Body of pancreas (tissue), 4 donors: Measurements from ENCODE around the gene RSPRY1. TPM values are rescaled to one million over a fixed set of nuclear protein-coding genes. Genes with fewer than 3 reads are reported as not detected.

ENCODE experiments used
- ATAC-seq: fragments of 150-250 bp; one replicate; pipeline ENCODE4 v1.9.1; 2016
- DNase-seq, 4 donors: peaks; one replicate each; pipeline ENCODE4 v3.0.0-alpha.2; 2019
- H3K27ac ChIP-seq, 4 donors: fragments of 200-600 bp; sonication (generic); 1 replicate in 3 of 4; 2 replicates in 1 of 4; pipeline versions ENCODE4 v1.5.1 to v1.6.1; 2016 to 2019; ENCODE audit warnings: mild to moderate bottlenecking in 1 of 4, mixed read lengths in 1 of 4, moderate library complexity in 1 of 4
- H3K27me3 ChIP-seq, 2 donors: fragments of 200-600 bp; sonication (generic); one replicate each; pipeline ENCODE4 v1.6.0; 2016; ENCODE audit warnings: mild to moderate bottlenecking in 1 of 2
- H3K36me3 ChIP-seq, 2 donors: fragments of 200-600 bp; sonication (generic); replicated peaks in 1 of 2; 2 replicates each; pipeline ENCODE4 v1.5.1; 2016; ENCODE audit warnings: low read depth in 2 of 2; ENCODE audit not compliant: insufficient read depth in 1 of 2
- H3K4me1 ChIP-seq: fragments of 200-600 bp; sonication (generic); one replicate; pipeline ENCODE4 v1.6.0; 2016
- H3K4me3 ChIP-seq, 2 donors: fragments of 200-600 bp; sonication (generic); 1 replicate in 1 of 2; 2 replicates in 1 of 2; pipeline ENCODE4 v1.5.1; 2016 to 2019
- H3K9me3 ChIP-seq, 3 donors: fragments of 200-600 bp; sonication (generic); 1 replicate in 2 of 3; 2 replicates in 1 of 3; pipeline ENCODE4 v1.5.1; 2016
- CTCF ChIP-seq, 7 experiments: fragments of 450-650 bp in 4 of 7; fragments of 200-600 bp in 3 of 7; sonication (generic) in 3 of 7; IDR thresholded peaks; one replicate each; pipeline ENCODE4 v1.5.1; 2016 to 2019; ENCODE audit warnings: antibody characterized with exemption in 7 of 7
- POLR2A ChIP-seq, 3 donors: fragments of 450-650 bp; IDR thresholded peaks; one replicate each; pipeline ENCODE4 v1.6.1; 2016; ENCODE audit warnings: antibody characterized with exemption in 3 of 3, mild to moderate bottlenecking in 2 of 3
- WGBS, 2 donors: methylation state at CpG; one replicate each; pipeline ENCODE4 v1.1.5; 2017; 5-methylcytosine and 5-hydroxymethylcytosine counted together
- intact Hi-C: fragments of 100-400 bp; cut with DNase I; formaldehyde crosslinking; loops from one replicate; pipeline ENCODE4 v1.15.1; 2023
- total RNA-seq, 2 donors: library from RNA; depleted of rRNA; stranded (reverse); fragments of >200 nt; gene quantifications; one replicate each; pipeline ENCODE4 v1.1.0, GENCODE V29; 2016

The RSPRY1 gene
- total RNA-seq, 2 donors from 2014 or later: 13.8 to 31.4 TPM

DNA sequence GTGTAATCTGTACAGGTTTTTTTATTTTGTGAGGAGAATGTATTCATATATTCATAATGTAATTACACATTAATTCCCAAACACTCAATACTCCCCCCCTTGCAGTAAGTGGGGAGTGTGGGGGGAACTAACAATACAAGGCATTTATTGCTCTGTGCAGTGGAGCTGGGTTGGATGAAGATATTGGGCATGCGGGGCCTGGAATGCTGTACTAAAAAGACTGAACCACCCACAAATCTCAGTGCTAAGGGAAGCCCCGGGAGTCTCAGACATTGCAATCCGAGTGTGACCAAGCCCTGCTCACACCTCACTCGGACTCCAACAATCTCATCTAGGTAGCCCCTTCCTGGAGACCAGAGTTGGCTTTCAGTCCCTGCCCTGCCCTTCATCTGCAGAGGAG lies 92.4 kb downstream of the RSPRY1 start:
- Histone ChIP-seq H3K27ac (peak overlapping the region in 1 of 4 donors; percentile 66), H3K27me3 (no peaks in the 10 kb centered on the region), H3K4me1 (peaks cover 79% of the 10 kb centered on the region), H3K4me3 (no peak overlapping the region), H3K36me3 (no peaks in the 10 kb centered on the region), H3K9me3 (no peaks in the 10 kb centered on the region)
- no peak for ATAC-seq
- TF ChIP-seq CTCF (IDR thresholded peaks at IDR 0.05) (no peak), POLR2A (IDR thresholded peaks at IDR 0.05) (no peak)
- WGBS, 2 donors: 51 to 80% methylated on average over 4 of the region's 4 CpGs
- DNase-seq: no peak
- intact Hi-C loops: no loop called here

DNA sequence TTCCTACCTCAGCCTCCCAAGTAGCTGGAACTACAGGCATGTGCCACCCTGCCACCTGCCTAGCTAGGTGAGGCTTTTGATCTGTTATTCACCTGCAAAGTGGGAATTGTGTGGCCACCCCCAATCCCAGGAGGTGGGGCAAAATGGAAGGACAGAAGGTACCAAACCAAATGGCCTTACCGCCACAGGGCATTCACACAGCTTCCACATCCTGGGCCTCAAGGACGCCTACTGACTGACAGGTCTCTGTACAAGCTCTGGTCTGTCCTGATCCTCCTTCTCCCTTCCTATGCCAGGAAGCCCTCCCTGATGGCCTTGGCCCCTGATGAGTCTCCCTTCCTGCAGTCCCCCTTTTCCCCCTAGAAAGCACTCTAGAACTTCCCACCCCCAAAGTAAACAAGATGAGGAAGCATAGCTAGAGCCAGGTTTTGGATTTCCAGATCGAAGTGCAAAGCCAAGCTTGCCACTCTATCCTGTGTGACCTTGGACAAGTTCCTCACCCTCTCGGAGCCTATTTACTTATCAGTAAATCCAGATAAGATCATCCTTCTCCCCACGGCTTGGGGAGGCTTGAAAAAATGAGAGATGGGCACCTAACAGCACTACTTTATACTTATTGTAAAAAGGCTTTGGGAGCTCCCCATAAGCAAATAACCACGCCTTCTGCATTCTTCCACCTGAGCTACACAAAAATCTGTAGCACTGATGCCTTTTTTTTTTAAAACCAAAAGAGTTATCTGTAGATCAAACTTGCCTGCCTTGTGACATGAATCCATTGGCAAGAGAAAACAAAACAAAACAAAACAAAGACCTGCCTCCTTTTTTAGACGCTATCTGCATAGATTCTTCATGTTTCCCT lies 93.9 kb downstream of the RSPRY1 start:
- Histone ChIP-seq H3K4me1 (peaks cover 76% of the 10 kb centered on the region), H3K9me3 (no peaks in the 10 kb centered on the region), H3K27me3 (no peaks in the 10 kb centered on the region), H3K36me3 (no peaks in the 10 kb centered on the region), H3K4me3 (no peak overlapping the region), H3K27ac (peak overlapping the region in 3 of 4 donors; percentile 28 to 66 (median 56))
- TF ChIP-seq POLR2A (IDR thresholded peaks at IDR 0.05) (no peak), CTCF (IDR thresholded peaks at IDR 0.05) (no peak)
- no peak for ATAC-seq
- WGBS, 2 donors: 30 to 33% methylated on average over 7 of the region's 7 CpGs
- peak in 2 of 4 donors; percentile 57 for DNase-seq
- intact Hi-C loops: no loop called here

- ATAC-seq (no peak), DNase-seq (no peak)
- Histone ChIP-seq H3K9me3 (no peaks in the 10 kb centered on the region), H3K4me1 (peaks cover 65% of the 10 kb centered on the region), H3K4me3 (no peak overlapping the region), H3K36me3 (no peaks in the 10 kb centered on the region), H3K27me3 (no peaks in the 10 kb centered on the region), H3K27ac (peak overlapping the region in 3 of 4 donors; percentile 33 to 84 (median 83))
- no peak for TF ChIP-seq POLR2A (IDR thresholded peaks at IDR 0.05)
- no peak for TF ChIP-seq CTCF (IDR thresholded peaks at IDR 0.05)
- intact Hi-C loops: no loop called here
- WGBS, 2 donors: 96 to 100% methylated on average over 3 of the region's 3 CpGs
Measured at GRCh38 chr16:57281791-57282190, 95.7 kb downstream of the RSPRY1 start.

- no peaks in the 10 kb centered on the region for H3K9me3 ChIP-seq
- peaks cover 58% of the 10 kb centered on the region for H3K4me1 ChIP-seq
- peak overlapping the region in 3 of 4 donors; percentile 81 to 84 (median 83) for H3K27ac ChIP-seq
- intact Hi-C loops: no loop called here
- TF ChIP-seq CTCF (IDR thresholded peaks at IDR 0.05): no peak
- TF ChIP-seq POLR2A (IDR thresholded peaks at IDR 0.05): no peak
- no peaks in the 10 kb centered on the region for H3K27me3 ChIP-seq
- H3K36me3 ChIP-seq: no peaks in the 10 kb centered on the region
- WGBS, 2 donors: 39 to 40% methylated on average over 8 of the region's 8 CpGs
- H3K4me3 ChIP-seq: no peak overlapping the region
- DNase-seq: peak in 3 of 4 donors; percentile 41 to 58 (median 53)
- ATAC-seq: no peak
Measured at GRCh38 chr16:57282510-57283213, 96.5 kb downstream of the RSPRY1 start.
